ENCODE measurements around the gene CBX3.

Gene CBX3

GRCh38 chr7:26165950-26166683, 35.4 kb upstream of the CBX3 start:
- ChIA-PET POLR2A (ENCODE audit: low non-redundant PET) (no interaction called here), CTCF (no interaction called here)
- H3K27ac ChIP-seq: no peak overlapping the region
- no peak for TF ChIP-seq CTCF (conservative IDR thresholded peaks at IDR 0.05; ENCODE audit: low read depth)
- DNase-seq (ENCODE audit: low spot score): no peak

- CTCF ChIA-PET: interaction anchor here (0.7 to 0.8 kb wide), 2 partner anchors 13 to 76 kb away, joined by 3 to 4 read pairs; no protein-coding TSS in a partner anchor
- DNase-seq (ENCODE audit: low spot score): no peak
These were observed 34.8 kb upstream of the CBX3 start for GRCh38 chr7:26166684-26167266.

GRCh38 chr7:26167303-26167934, 34.1 kb upstream of the CBX3 start:
- H3K27ac ChIP-seq: no peak overlapping the region
- CTCF ChIA-PET: interaction anchor here (0.6 to 0.8 kb wide), 4 partner anchors 10 to 77 kb away, joined by 3 to 4 read pairs (median 3); no protein-coding TSS in a partner anchor
- POLR2A ChIA-PET (ENCODE audit: low non-redundant PET): no interaction called here
- DNase-seq (ENCODE audit: low spot score): no peak
- TF ChIP-seq CTCF (conservative IDR thresholded peaks at IDR 0.05; ENCODE audit: low read depth): no peak

More at GRCh38 chr7:26166684-26167266, 34.8 kb upstream of the CBX3 start:
- POLR2A ChIA-PET (ENCODE audit: low non-redundant PET): no interaction called here
- no peak overlapping the region for H3K27ac ChIP-seq
- TF ChIP-seq CTCF (conservative IDR thresholded peaks at IDR 0.05; ENCODE audit: low read depth): no peak

GRCh38 chr7:26168458-26169023, 33.0 kb upstream of the CBX3 start:
- CTCF ChIA-PET: interaction anchor here (0.9 kb wide), 1 partner anchor 18 kb away, joined by 3 read pairs; no protein-coding TSS in a partner anchor
- TF ChIP-seq CTCF (conservative IDR thresholded peaks at IDR 0.05; ENCODE audit: low read depth): no peak
- H3K27ac ChIP-seq: no peak overlapping the region
- POLR2A ChIA-PET (ENCODE audit: low non-redundant PET): interaction anchor here (0.6 kb wide), 1 partner anchor 110 kb away, joined by 7 read pairs; no protein-coding TSS in a partner anchor
- DNase-seq (ENCODE audit: low spot score): no peak

- ChIA-PET POLR2A (ENCODE audit: low non-redundant PET) (no interaction called here), CTCF (interaction anchor here (0.9 kb wide), 1 partner anchor 18 kb away, joined by 3 read pairs; no protein-coding TSS in a partner anchor)
- H3K27ac ChIP-seq: no peak overlapping the region
- no peak for DNase-seq (ENCODE audit: low spot score)
- no peak for TF ChIP-seq CTCF (conservative IDR thresholded peaks at IDR 0.05; ENCODE audit: low read depth)
These were observed 32.3 kb upstream of the CBX3 start for GRCh38 chr7:26169271-26169670.

GRCh38 chr7:26170663-26171062, 30.9 kb upstream of the CBX3 start:
- H3K27ac ChIP-seq: no peak overlapping the region
- no peak for TF ChIP-seq CTCF (conservative IDR thresholded peaks at IDR 0.05; ENCODE audit: low read depth)
- no peak for DNase-seq (ENCODE audit: low spot score)
- ChIA-PET POLR2A (ENCODE audit: low non-redundant PET) (no interaction called here), CTCF (interaction anchor here (0.6 kb wide), 1 partner anchor 114 kb away, joined by 3 read pairs; no protein-coding TSS in a partner anchor)
